HG03097 (cell line): ENCODE measurements around the gene TMEM132D.
"Not testable (repeated sequence)": the region's sequence is repeated elsewhere in the genome, so short reads cannot be mapped to it uniquely, and the experiment has no call there.

Experiments used
- ATAC-seq: cut with Tn5 transposase; IDR thresholded peaks from one replicate; pipeline ENCODE4 v1.9.1; 2021; ENCODE audit not compliant: unreplicated experiment, low FRiP score

The TMEM132D gene

DNA sequence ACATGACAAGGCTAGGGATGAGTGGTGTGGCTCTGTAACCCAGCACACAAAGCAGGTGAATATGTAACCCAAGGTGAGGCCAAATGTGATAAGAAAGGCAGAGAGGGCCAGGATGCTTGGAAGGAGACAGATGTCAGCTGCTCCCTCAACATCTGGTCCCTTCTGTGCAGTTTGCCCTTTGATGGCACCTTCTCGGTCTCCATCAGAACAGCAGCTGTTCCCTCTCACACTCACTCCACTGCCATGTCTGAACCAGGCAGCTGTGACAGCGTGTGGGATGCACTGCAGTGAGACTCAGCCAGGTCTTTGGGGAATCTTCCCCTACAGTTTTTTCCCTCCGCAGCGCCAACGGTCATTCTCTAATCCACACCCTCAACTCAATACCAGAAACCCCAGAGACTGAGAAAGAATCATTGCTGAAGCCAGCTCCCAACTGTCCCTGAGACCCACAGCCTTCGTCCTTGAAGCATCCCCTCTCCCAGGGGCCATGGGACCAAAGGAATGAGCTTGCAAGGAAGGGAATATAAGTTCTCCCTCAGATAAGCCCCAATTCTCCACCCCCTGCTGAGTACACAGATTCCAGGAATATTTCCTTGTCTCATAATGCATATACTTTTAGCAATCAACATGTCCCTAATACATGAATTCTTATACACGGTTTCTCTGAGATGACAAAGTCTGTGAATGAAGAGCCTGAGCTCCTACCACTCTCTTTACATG lies 820.5 kb downstream of the TMEM132D start:
- ATAC-seq = no peak

- no peak for ATAC-seq
These were observed 821.4 kb downstream of the TMEM132D start for GRCh38 chr12:129082441-129082840.

DNA sequence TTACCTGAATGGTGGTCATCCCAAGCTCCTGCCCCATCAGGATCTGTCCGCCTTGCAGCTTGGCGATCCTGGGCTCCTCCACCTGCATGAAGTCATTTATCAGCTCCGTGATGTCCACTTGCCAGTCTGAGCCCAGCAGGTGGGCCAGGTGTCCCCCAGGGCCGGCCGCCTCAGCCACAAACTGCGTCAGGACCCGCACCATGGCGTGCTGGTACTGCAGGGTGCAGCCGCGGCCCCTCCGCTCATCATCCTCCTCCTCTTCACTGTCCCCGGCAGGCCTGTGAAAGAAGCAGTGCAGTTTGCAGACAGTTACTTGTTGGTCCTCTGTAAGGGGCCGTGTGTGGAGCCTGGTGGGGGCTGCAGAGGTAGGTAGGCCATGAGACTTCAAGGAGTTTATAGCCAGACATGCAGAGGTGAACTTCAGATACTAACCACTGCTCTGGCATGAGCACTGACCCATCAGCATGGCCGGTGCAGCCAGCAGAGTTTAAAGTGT lies 822.0 kb downstream of the TMEM132D start:
- ATAC-seq = no peak

GRCh38 chr12:129080821-129081220 lies 823.0 kb downstream of the TMEM132D start:
- no peak for ATAC-seq

DNA sequence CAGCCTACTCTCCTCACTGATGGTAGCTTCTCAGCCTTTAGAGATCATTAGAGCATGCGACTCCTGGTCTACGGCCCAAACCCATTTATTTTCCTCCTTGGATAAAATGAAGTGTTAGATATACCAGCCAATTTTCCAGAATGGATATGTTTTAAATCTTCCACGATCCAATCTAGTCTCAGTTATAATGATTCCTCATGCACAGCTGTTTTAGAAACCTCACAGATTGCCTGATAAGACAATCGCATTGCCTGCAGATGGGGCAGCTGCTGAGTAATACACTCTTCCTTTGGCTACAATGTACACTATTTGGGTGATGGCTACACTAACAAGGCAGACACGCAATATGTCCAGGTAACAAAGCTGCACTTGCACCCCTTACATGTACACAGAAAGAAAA lies 823.4 kb downstream of the TMEM132D start:
- no peak for ATAC-seq

DNA sequence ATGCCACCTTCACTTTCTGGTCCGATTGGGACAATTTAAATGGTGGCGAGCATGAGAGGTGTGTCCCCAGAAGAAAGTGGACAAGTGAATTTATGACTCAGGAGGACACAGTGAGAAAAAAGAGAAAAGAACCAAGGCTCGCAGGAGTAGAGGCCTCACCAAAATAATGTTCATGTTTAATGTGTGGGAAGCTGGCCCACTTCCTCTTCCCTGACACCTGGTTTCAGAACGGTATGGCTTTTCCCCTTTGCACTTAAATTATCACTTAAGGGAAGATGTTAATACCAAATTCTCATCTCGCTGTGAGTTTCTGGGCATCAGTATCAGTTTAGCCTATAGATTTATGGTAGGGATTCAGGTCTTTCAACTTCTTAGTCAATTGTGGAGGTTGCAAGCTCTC lies 824.1 kb downstream of the TMEM132D start:
- no peak for ATAC-seq

- no peak for ATAC-seq
These were observed 827.1 kb downstream of the TMEM132D start for GRCh38 chr12:129076441-129077320.

DNA sequence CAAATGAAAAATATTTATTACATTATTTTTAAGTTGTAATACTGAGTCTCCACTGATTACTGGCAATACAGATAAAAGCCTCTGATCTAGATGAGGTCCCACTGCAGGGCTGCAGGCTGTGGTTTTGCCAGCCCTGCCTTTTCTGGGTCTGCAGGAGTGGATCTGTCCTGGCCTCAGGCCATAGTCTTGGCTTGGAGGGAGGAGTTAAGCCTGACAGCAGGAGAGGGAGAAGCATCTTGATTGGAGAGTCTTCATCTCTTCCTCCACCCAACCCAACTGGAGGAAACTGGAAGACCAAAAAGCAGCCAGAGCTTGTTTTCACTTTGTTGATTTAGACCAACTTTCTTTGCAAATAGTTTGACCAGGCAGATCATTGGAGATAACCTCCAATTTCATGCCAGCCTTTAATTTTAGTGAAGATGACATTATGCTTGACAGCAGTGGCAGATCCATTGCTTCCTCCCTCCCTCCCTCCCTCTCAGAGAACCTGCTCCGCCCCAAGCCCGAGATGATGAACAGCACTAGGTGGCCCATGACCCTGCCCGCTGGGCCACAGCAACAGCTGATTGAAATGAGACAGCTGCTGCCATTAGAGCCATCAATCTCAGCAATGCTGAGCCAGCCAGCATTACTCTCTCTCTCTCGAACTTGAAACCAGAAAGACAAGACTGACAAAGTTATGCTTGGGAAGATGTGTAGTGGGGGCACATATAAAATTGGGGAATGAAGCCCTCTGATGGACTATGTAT lies 828.2 kb downstream of the TMEM132D start:
- no peak for ATAC-seq

GRCh38 chr12:129074379-129074778 lies 829.4 kb downstream of the TMEM132D start:
- ATAC-seq = no peak

GRCh38 chr12:129073157-129073915 lies 830.5 kb downstream of the TMEM132D start:
- ATAC-seq = no peak

DNA sequence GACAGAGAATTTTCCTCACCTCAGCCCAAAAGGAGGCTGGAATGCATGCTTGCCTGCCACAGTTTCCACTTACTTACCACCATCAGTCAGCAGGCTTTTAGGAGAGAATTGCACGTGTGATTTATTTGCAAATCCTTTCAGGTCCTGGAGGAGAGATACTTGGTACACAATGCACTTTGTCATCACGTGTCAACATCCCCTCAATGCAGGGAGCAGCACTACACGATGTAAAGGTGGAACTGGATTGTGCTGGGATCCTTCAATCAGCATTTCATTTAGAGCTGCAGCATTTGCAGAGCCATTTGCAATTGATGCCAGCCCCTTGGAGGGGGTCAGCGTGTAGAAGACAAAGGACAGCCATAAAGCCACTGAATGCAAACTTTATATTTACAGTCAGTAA lies 832.5 kb downstream of the TMEM132D start:
- ATAC-seq = no peak

- ATAC-seq = no peak
These were observed 833.9 kb downstream of the TMEM132D start for GRCh38 chr12:129069886-129070285.

- ATAC-seq = no peak
These were observed 835.1 kb downstream of the TMEM132D start for GRCh38 chr12:129068684-129069083.

DNA sequence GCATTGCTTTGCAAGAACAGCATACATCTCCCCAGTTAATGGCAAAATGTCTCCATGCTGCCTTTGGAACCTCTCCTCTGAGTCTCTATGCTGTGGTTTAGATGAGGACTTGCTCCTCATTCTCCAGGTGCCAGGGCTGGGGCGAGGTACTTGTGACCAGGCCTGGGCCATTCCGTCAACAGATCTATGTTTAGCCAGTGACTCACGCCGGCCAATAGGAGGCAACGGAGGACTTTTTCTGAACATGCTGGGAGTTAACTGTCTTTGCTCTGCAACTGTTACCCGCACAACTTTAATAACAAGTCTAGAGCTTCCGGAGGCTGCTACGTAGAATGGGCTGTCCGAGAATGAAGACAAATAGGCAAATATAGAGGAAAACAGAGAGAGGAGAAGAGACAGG lies 836.3 kb downstream of the TMEM132D start:
- ATAC-seq = no peak

GRCh38 chr12:129064209-129064855 lies 839.5 kb downstream of the TMEM132D start:
- ATAC-seq = no peak

GRCh38 chr12:129063600-129063999 lies 840.2 kb downstream of the TMEM132D start:
- ATAC-seq = no peak

- ATAC-seq = no peak
These were observed 850.6 kb downstream of the TMEM132D start for GRCh38 chr12:129053232-129053631.

- no peak for ATAC-seq
These were observed 851.5 kb downstream of the TMEM132D start for GRCh38 chr12:129052373-129052772.

- ATAC-seq = no peak
These were observed 853.9 kb downstream of the TMEM132D start for GRCh38 chr12:129049917-129050316.

- not testable (repeated sequence) for ATAC-seq
These were observed 860.5 kb downstream of the TMEM132D start for GRCh38 chr12:129043334-129043733.
